HepG2 (cell line): ENCODE results near the gene NAV2. TPM values are rescaled to one million over a fixed set of nuclear protein-coding genes. Genes with fewer than 3 reads are reported as not detected.

Experiments used
- ATAC-seq: fragments of 200-7000 bp; cut with Tn5 transposase; 3 replicates; pipeline ENCODE4 v1.9.1; 2020; ENCODE audit warnings: mild to moderate bottlenecking, moderate library complexity
- BruUV-seq: library from RNA; stranded (reverse); fragments of 400-500 nt; replicated peaks from 2 replicates; lab custom pipeline; 2021; lab: Mats Ljungman, UMichigan
- CTCF ChIA-PET: fragments of 300-600 bp; formaldehyde crosslinking; extraction: SDS; loops from one replicate; lab custom pipeline; 2021; ENCODE audit warnings: low total read pairs, inconsistent platforms, low intra/inter-chr PET ratio; lab: Yijun Ruan, JAX
- POLR2A ChIA-PET: fragments of 350-600 bp; sonication (Branson Sonifier 250); formaldehyde crosslinking; loops from one replicate; lab custom pipeline; 2020; ENCODE audit warnings: antibody characterized with exemption, inconsistent platforms; lab: Yijun Ruan, JAX
- DNase-seq: peaks from one replicate; pipeline ENCODE4 v3.0.0-alpha.2; 2015; ENCODE audit warnings: low spot score
- FAIRE-seq: peaks from 3 replicates; lab custom pipeline; 2011; peaks lifted over from hg19 to GRCh38; lab: Jason Lieb, UNC
- H2AFZ ChIP-seq: one replicate; pipeline ENCODE4 v1.6.1; 2011; ENCODE audit warnings: low read length, inconsistent platforms
- H3K27ac ChIP-seq: fragments of 300-600 bp; 3 replicates; pipeline ENCODE4 v1.8.0; 2011; ENCODE audit warnings: mixed run types, mild to moderate bottlenecking, mixed read lengths, low read length, inconsistent platforms; ENCODE audit not compliant: insufficient read depth; ENCODE audit errors: extremely low read length
- H3K27me3 ChIP-seq, 2 experiments: fragments of 200-600 bp in 1 of 2; 2 replicates in 1 of 2; 3 replicates in 1 of 2; pipeline versions ENCODE4 v1.6.0 to v1.8.0; 2011; ENCODE audit warnings: low read length in 2 of 2, mild to moderate bottlenecking in 2 of 2, moderate library complexity in 2 of 2, inconsistent platforms in 1 of 2; ENCODE audit not compliant: insufficient read depth in 2 of 2, control insufficient read depth in 1 of 2
- H3K36me3 ChIP-seq, 2 experiments: fragments of 200-600 bp in 1 of 2; replicated peaks in 1 of 2; 2 replicates in 1 of 2; 3 replicates in 1 of 2; pipeline versions ENCODE4 v1.5.1 to v1.8.0; 2011; ENCODE audit warnings: low read length in 2 of 2, inconsistent platforms in 1 of 2; ENCODE audit not compliant: insufficient read depth in 2 of 2, control insufficient read depth in 1 of 2
- H3K4me1 ChIP-seq: 2 replicates; pipeline ENCODE4 v1.5.1; 2012; ENCODE audit warnings: low read length, inconsistent platforms; ENCODE audit not compliant: insufficient read depth
- H3K4me2 ChIP-seq: 2 replicates; pipeline ENCODE4 v1.6.0; 2011; ENCODE audit warnings: low read depth, low read length, inconsistent platforms
- H3K4me3 ChIP-seq, 3 experiments: fragments of 200-600 bp in 1 of 3; sonication (generic), shearing (Covaris generic) in 1 of 3; replicated peaks in 1 of 3; 2 replicates each; pipeline ENCODE4 v1.5.1; 2011 to 2016; ENCODE audit warnings: low read length in 3 of 3, inconsistent platforms in 2 of 3, low read depth in 2 of 3, mild to moderate bottlenecking in 2 of 3, control low read depth in 1 of 3, mixed read lengths in 1 of 3; ENCODE audit not compliant: insufficient read depth in 1 of 3
- H3K79me2 ChIP-seq: one replicate; pipeline ENCODE4 v1.6.1; 2011; ENCODE audit warnings: low read length, inconsistent platforms; ENCODE audit not compliant: insufficient read depth
- H3K9ac ChIP-seq: 2 replicates; pipeline ENCODE4 v1.6.0; 2011; ENCODE audit warnings: mild to moderate bottlenecking, low read depth, low read length, inconsistent platforms; ENCODE audit not compliant: insufficient read depth
- H3K9me3 ChIP-seq: 2 replicates; pipeline ENCODE4 v1.5.1; 2012; ENCODE audit warnings: mild to moderate bottlenecking, low read length
- H4K20me1 ChIP-seq: 2 replicates; pipeline ENCODE4 v1.6.0; 2011; ENCODE audit warnings: inconsistent platforms, mild to moderate bottlenecking, low read length, moderate library complexity; ENCODE audit not compliant: insufficient read depth
- ATF7 ChIP-seq, 2 experiments: fragments of 450-650 bp in 1 of 2; sonication (generic) in 1 of 2; formaldehyde crosslinking in 1 of 2; IDR thresholded peaks; 2 replicates each; pipeline versions ENCODE4 v1.4.0 to v1.6.1; 2016 to 2020; ENCODE audit warnings: antibody characterized with exemption in 1 of 2, mild to moderate bottlenecking in 1 of 2, missing genetic modification reagents in 1 of 2
- RERE ChIP-seq: IDR thresholded peaks from 2 replicates; pipeline ENCODE4 v1.6.1; 2016; ENCODE audit warnings: low read depth, missing genetic modification reagents, missing compliant biosample characterization
- TMF1 ChIP-seq: sonication (generic); formaldehyde crosslinking; IDR thresholded peaks from 2 replicates; pipeline ENCODE4 v1.8.1; 2022; ENCODE audit warnings: low read depth, missing genetic modification reagents
- ZNF549 ChIP-seq: sonication (generic); formaldehyde crosslinking; IDR thresholded peaks from 2 replicates; pipeline ENCODE4 v1.5.0; 2020; ENCODE audit warnings: missing genetic modification reagents
- ZNF713 ChIP-seq: sonication (generic); formaldehyde crosslinking; IDR thresholded peaks from 2 replicates; pipeline ENCODE4 v1.4.0; 2020; ENCODE audit warnings: mild to moderate bottlenecking, missing genetic modification reagents
- WGBS: methylation state at CpG from one replicate; pipeline ENCODE4 v1.1.6; 2017; ENCODE audit warnings: low lambda C conversion rate; 5-methylcytosine and 5-hydroxymethylcytosine counted together
- in situ Hi-C: cut with HindIII; loops from 2 replicates; pipeline ENCODE4 v1.10.0; 2017; ENCODE audit warnings: low pct_unique_long_range_greater_than_20kb; ENCODE audit not compliant: extremely low pct_ligation_motif_present
- intact Hi-C: fragments of 100-400 bp; cut with micrococcal nuclease; formaldehyde crosslinking; loops from one replicate; pipeline ENCODE4 v1.10.0; 2022; ENCODE audit not compliant: unreplicated experiment
- polyA plus RNA-seq, 8 experiments: library from polyadenylated mRNA; depleted of rRNA in 3 of 8; stranded (reverse) in 7 of 8; unstranded in 1 of 8; fragments of >200 nt; fragmentation: Illumina TruSeq in 4 of 8; extraction: Trizol in 4 of 8; gene quantifications; 2 replicates each; pipeline versions ENCODE4 v1.2.1 to v1.2.3, GENCODE V29; 2011 to 2016; ENCODE audit warnings: low read depth in 4 of 8, missing spikeins in 1 of 8, mixed read lengths in 1 of 8; ENCODE audit not compliant: insufficient read depth in 1 of 8
- total RNA-seq, 5 experiments: library from RNA; depleted of rRNA; stranded (reverse); fragments of >200 nt; fragmentation: Illumina TruSeq; extraction: Trizol; gene quantifications; 2 replicates each; pipeline ENCODE4 v1.2.3, GENCODE V29; 2016; ENCODE audit warnings: low read depth in 1 of 5

The NAV2 gene
- total and polyA plus RNA-seq, 2 of the 13 experiments (the other 11 are each of a cell fraction or from before 2014, with no cell fraction given): 9.3 to 34.6 TPM

- no peak overlapping the region for H3K4me2 ChIP-seq
- in situ Hi-C loops: no loop called here
- intact Hi-C loops: no loop called here
- no peak overlapping the region for H3K4me3 ChIP-seq
- H3K79me2 ChIP-seq: no peaks in the 10 kb centered on the region
- peaks cover 19% of the 10 kb centered on the region for H3K4me1 ChIP-seq
- TF ChIP-seq ZNF713 (CRISPR knock-in tag) (no peak), TMF1 (CRISPR knock-in tag) (no peak), RERE (no peak), ATF7 (IDR thresholded peaks at IDR 0.05) (no peak), ATF7 (CRISPR knock-in tag; IDR thresholded peaks at IDR 0.05) (no peak), ZNF549 (CRISPR knock-in tag) (no peak)
- no peak overlapping the region for H3K9ac ChIP-seq
- no peak overlapping the region for H2AFZ ChIP-seq
- no peak overlapping the region for H3K27ac ChIP-seq
- ChIA-PET POLR2A (no interaction called here), CTCF (no interaction called here)
- H3K27me3 ChIP-seq: peaks cover 2 to 11% of the 10 kb centered on the region in 2 experiments; a peak in 1 of 5 replicates
- DNase-seq: no peak
- 0% methylated on average over 1 of the region's 2 CpGs for WGBS
- ATAC-seq: no peak
- no peaks in the 10 kb centered on the region for H4K20me1 ChIP-seq
- no peak for FAIRE-seq
- H3K9me3 ChIP-seq: no peaks in the 10 kb centered on the region
- H3K36me3 ChIP-seq: no peaks in the 10 kb centered on the region
- BruUV-seq: no TSS peak
Observed at GRCh38 chr11:19848219-19848618, 135.6 kb downstream of the NAV2 start.
